H1 (cell line): ENCODE measurements around the gene GALK1. TPM values are rescaled to one million over a fixed set of nuclear protein-coding genes. Genes with fewer than 3 reads are reported as not detected.

Experiments
- CTCF ChIA-PET: fragments of 300-600 bp; sonication (Branson Sonifier 250); formaldehyde crosslinking; loops from one replicate; lab custom pipeline; 2021; ENCODE audit not compliant: partially characterized antibody; lab: Charles Lee
- POLR2A ChIA-PET: fragments of 300-600 bp; sonication (Branson Sonifier 250); formaldehyde crosslinking; loops from one replicate; lab custom pipeline; 2021; ENCODE audit warnings: inconsistent platforms; ENCODE audit not compliant: partially characterized antibody; lab: Charles Lee
- DNase-seq, 2 experiments: peaks; one replicate each; pipeline versions ENCODE4 v3.0.0 to v3.0.0-alpha.2; 2010 to 2022; ENCODE audit warnings: low spot score in 2 of 2, low read depth in 1 of 2, mixed read lengths in 1 of 2
- FAIRE-seq: peaks from 2 replicates; lab custom pipeline; 2011; peaks lifted over from hg19 to GRCh38; lab: Jason Lieb, UNC
- H2AFZ ChIP-seq: 2 replicates; pipeline ENCODE4 v1.8.1; 2012; ENCODE audit warnings: low read length, inconsistent platforms
- H2AK5ac ChIP-seq: 2 replicates; pipeline ENCODE4 v1.6.1; 2013; ENCODE audit warnings: low read depth, low read length
- H2BK120ac ChIP-seq: replicated peaks from 2 replicates; pipeline ENCODE3; 2013; ENCODE audit warnings: low read depth, low read length, inconsistent platforms
- H2BK12ac ChIP-seq: 2 replicates; pipeline ENCODE4 v1.6.1; 2013; ENCODE audit warnings: low read depth, low read length
- H2BK15ac ChIP-seq: 2 replicates; pipeline ENCODE4 v1.6.1; 2013; ENCODE audit warnings: low read length
- H2BK20ac ChIP-seq: 2 replicates; pipeline ENCODE4 v1.6.1; 2013; ENCODE audit warnings: low read length
- H2BK5ac ChIP-seq: 2 replicates; pipeline ENCODE4 v1.6.1; 2013; ENCODE audit warnings: low read depth, low read length
- H3K14ac ChIP-seq: 2 replicates; pipeline ENCODE4 v1.6.1; 2013; ENCODE audit warnings: inconsistent platforms; ENCODE audit not compliant: insufficient read length
- H3K18ac ChIP-seq: 2 replicates; pipeline ENCODE4 v1.6.1; 2013; ENCODE audit warnings: low read length; ENCODE audit errors: extremely low read depth
- H3K23ac ChIP-seq: 2 replicates; pipeline ENCODE4 v1.6.1; 2013; ENCODE audit warnings: inconsistent platforms; ENCODE audit not compliant: insufficient read length
- H3K23me2 ChIP-seq: 2 replicates; pipeline ENCODE4 v1.6.1; 2013; ENCODE audit warnings: low read depth, low read length
- H3K27ac ChIP-seq: 2 replicates; pipeline ENCODE4 v1.6.1; 2011; ENCODE audit warnings: low read depth, low read length, inconsistent platforms
- H3K27me3 ChIP-seq, 4 experiments: replicated peaks in 1 of 4; 1 replicate in 1 of 4; 2 replicates in 3 of 4; pipeline versions ENCODE4 v1.6.1 to v1.8.1; 2011 to 2013; ENCODE audit warnings: low read length in 3 of 4, mild to moderate bottlenecking in 3 of 4, inconsistent platforms in 2 of 4, mixed read lengths in 2 of 4, moderate library complexity in 1 of 4; ENCODE audit not compliant: control insufficient read depth in 3 of 4, insufficient read depth in 3 of 4; ENCODE audit errors: extremely low read depth in 1 of 4
- H3K36me3 ChIP-seq, 4 experiments: 2 replicates each; pipeline versions ENCODE4 v1.6.1 to v1.8.1; 2011 to 2013; ENCODE audit warnings: mild to moderate bottlenecking in 4 of 4, low read length in 3 of 4, moderate library complexity in 2 of 4, control low read depth in 1 of 4, inconsistent platforms in 1 of 4; ENCODE audit not compliant: insufficient read depth in 4 of 4, control insufficient read depth in 2 of 4
- H3K4ac ChIP-seq: replicated peaks from 2 replicates; pipeline ENCODE3; 2013; ENCODE audit warnings: low read length, low read depth, mixed read lengths, inconsistent platforms; ENCODE audit not compliant: insufficient read length
- H3K4me1 ChIP-seq, 4 experiments: replicated peaks in 1 of 4; 1 replicate in 1 of 4; 2 replicates in 3 of 4; pipeline versions ENCODE4 v1.6.1 to v1.8.1; 2011 to 2013; ENCODE audit warnings: low read length in 3 of 4, inconsistent platforms in 2 of 4, mixed read lengths in 1 of 4; ENCODE audit not compliant: insufficient read depth in 4 of 4, control insufficient read depth in 3 of 4
- H3K4me2 ChIP-seq, 2 experiments: 2 replicates each; pipeline versions ENCODE4 v1.6.1 to v1.8.1; 2011 to 2013; ENCODE audit warnings: low read depth in 2 of 2, low read length in 2 of 2, control low read depth in 1 of 2, inconsistent platforms in 1 of 2, mild to moderate bottlenecking in 1 of 2; ENCODE audit not compliant: insufficient read depth in 1 of 2
- H3K4me3 ChIP-seq, 4 experiments: fragments of 200-600, 300-600 bp in 1 of 4; sonication (generic), shearing (Covaris generic), sonication (Bioruptor Twin) in 1 of 4; 2 replicates each; pipeline versions ENCODE4 v1.5.1 to v1.8.1; 2011 to 2016; ENCODE audit warnings: low read length in 4 of 4, low read depth in 3 of 4, control low read depth in 2 of 4, inconsistent platforms in 2 of 4, mild to moderate bottlenecking in 2 of 4, mixed read lengths in 1 of 4, moderate library complexity in 1 of 4; ENCODE audit not compliant: insufficient read depth in 2 of 4; ENCODE audit errors: extremely low read depth in 1 of 4
- H3K56ac ChIP-seq: replicated peaks from 2 replicates; pipeline ENCODE3; 2013; ENCODE audit warnings: low read depth, mild to moderate bottlenecking, mixed read lengths, low read length, inconsistent platforms; ENCODE audit not compliant: insufficient read length
- H3K79me1 ChIP-seq: 2 replicates; pipeline ENCODE4 v1.6.1; 2013; ENCODE audit warnings: low read depth, low read length, control low read depth
- H3K79me2 ChIP-seq, 2 experiments: 2 replicates each; pipeline versions ENCODE4 v1.6.1 to v1.8.1; 2012 to 2013; ENCODE audit warnings: low read length in 2 of 2, mild to moderate bottlenecking in 2 of 2, inconsistent platforms in 1 of 2; ENCODE audit not compliant: insufficient read depth in 2 of 2, control insufficient read depth in 1 of 2
- H3K9ac ChIP-seq, 4 experiments: replicated peaks in 1 of 4; 1 replicate in 1 of 4; 2 replicates in 3 of 4; pipeline versions ENCODE4 v1.6.1 to v1.8.1; 2011 to 2013; ENCODE audit warnings: low read depth in 3 of 4, low read length in 3 of 4, control low read depth in 2 of 4, mild to moderate bottlenecking in 2 of 4, moderate library complexity in 2 of 4, inconsistent platforms in 1 of 4; ENCODE audit errors: extremely low read depth in 1 of 4
- H3K9me3 ChIP-seq, 2 experiments: 2 replicates each; pipeline versions ENCODE4 v1.6.1 to v1.8.1; 2012 to 2013; ENCODE audit warnings: mild to moderate bottlenecking in 2 of 2, moderate library complexity in 2 of 2, control low read depth in 1 of 2, inconsistent platforms in 1 of 2, low read depth in 1 of 2, low read length in 1 of 2, mixed read lengths in 1 of 2; ENCODE audit not compliant: insufficient read depth in 2 of 2
- H4K20me1 ChIP-seq, 2 experiments: replicated peaks in 1 of 2; 2 replicates each; pipeline versions ENCODE3 to v1.8.1; 2011 to 2013; ENCODE audit warnings: inconsistent platforms in 2 of 2, low read length in 2 of 2, mild to moderate bottlenecking in 1 of 2; ENCODE audit not compliant: insufficient read depth in 2 of 2, control insufficient read depth in 1 of 2
- H4K5ac ChIP-seq: 2 replicates; pipeline ENCODE4 v1.6.1; 2013; ENCODE audit warnings: low read length, low read depth, mixed read lengths, inconsistent platforms; ENCODE audit not compliant: insufficient read length
- H4K8ac ChIP-seq: 2 replicates; pipeline ENCODE4 v1.8.0; 2013; ENCODE audit warnings: mild to moderate bottlenecking, moderate library complexity, low read length, inconsistent platforms; ENCODE audit not compliant: insufficient read depth; ENCODE audit errors: extremely low read depth
- H4K91ac ChIP-seq: replicated peaks from 2 replicates; pipeline ENCODE3; 2013; ENCODE audit warnings: low read length, mixed read lengths, inconsistent platforms; ENCODE audit not compliant: insufficient read length
- BACH1 ChIP-seq: IDR thresholded peaks from 2 replicates; pipeline ENCODE4 v1.6.1; 2012; ENCODE audit warnings: low read length, improper control_type of control experiment
- BCL11A ChIP-seq, 2 experiments: IDR thresholded peaks; one replicate each; pipeline ENCODE4 v1.6.1; 2011; ENCODE audit warnings: low read depth in 2 of 2, low read length in 2 of 2, mild to moderate bottlenecking in 2 of 2
- CHD1 ChIP-seq: IDR thresholded peaks from 2 replicates; pipeline ENCODE4 v1.6.1; 2012; ENCODE audit warnings: low read depth, low read length, improper control_type of control experiment
- HDAC2 ChIP-seq, 2 experiments: fragments of 300-600 bp in 1 of 2; sonication (generic) in 1 of 2; IDR thresholded peaks; 2 replicates each; pipeline ENCODE4 v1.6.1; 2011 to 2012; ENCODE audit warnings: low read depth in 2 of 2, low read length in 2 of 2, mild to moderate bottlenecking in 2 of 2, moderate library complexity in 2 of 2, borderline replicate concordance in 1 of 2, inconsistent platforms in 1 of 2
- MAFK ChIP-seq: IDR thresholded peaks from 2 replicates; pipeline ENCODE4 v1.6.1; 2012; ENCODE audit warnings: low read depth, mild to moderate bottlenecking, improper control_type of control experiment, low read length
- NRF1 ChIP-seq: IDR thresholded peaks from 2 replicates; pipeline ENCODE4 v1.6.1; 2011; ENCODE audit warnings: mild to moderate bottlenecking, low read depth, low read length, improper control_type of control experiment
- RFX5 ChIP-seq: IDR thresholded peaks from 2 replicates; pipeline ENCODE4 v1.6.1; 2011; ENCODE audit warnings: low read depth, low read length, improper control_type of control experiment, borderline replicate concordance
- RNF2 ChIP-seq: fragments of 200-900, 300-1000 bp; sonication (generic); IDR thresholded peaks from 2 replicates; pipeline ENCODE4 v1.7.1; 2016; ENCODE audit warnings: borderline replicate concordance, low read depth, mild to moderate bottlenecking, antibody characterized with exemption, low read length; ENCODE audit not compliant: poor library complexity, severe bottlenecking; ENCODE audit errors: missing control alignments
- SIX5 ChIP-seq: IDR thresholded peaks from 2 replicates; pipeline ENCODE4 v1.6.1; 2011; ENCODE audit warnings: mild to moderate bottlenecking, low read depth, low read length
- SP4 ChIP-seq: IDR thresholded peaks from 2 replicates; pipeline ENCODE4 v1.6.1; 2012; ENCODE audit warnings: low read length, inconsistent platforms
- TAF1 ChIP-seq: IDR thresholded peaks from 2 replicates; pipeline ENCODE4 v1.6.1; 2011; ENCODE audit warnings: mild to moderate bottlenecking, low read depth, low read length
- TEAD4 ChIP-seq: IDR thresholded peaks from 2 replicates; pipeline ENCODE4 v1.6.1; 2012; ENCODE audit warnings: low read depth, low read length, inconsistent platforms, mixed read lengths
- YY1 ChIP-seq: IDR thresholded peaks from 2 replicates; pipeline ENCODE4 v1.6.1; 2011; ENCODE audit warnings: low read depth, mild to moderate bottlenecking, low read length
- ZNF274 ChIP-seq: IDR thresholded peaks from 2 replicates; pipeline ENCODE4 v1.7.0; 2012; ENCODE audit warnings: low read length, borderline replicate concordance; ENCODE audit errors: extremely low read depth
- WGBS, 2 experiments: shearing (Covaris generic) in 1 of 2; methylation state at CpG; one replicate each; pipeline versions ENCODE4 v1.1.6 to v1.1.7; 2013 to 2015; ENCODE audit warnings: low lambda C conversion rate in 2 of 2, mixed read lengths in 2 of 2, inconsistent platforms in 1 of 2, low coverage in 1 of 2, missing lambda C conversion rate in 1 of 2; ENCODE audit not compliant: insufficient replicate concordance in 2 of 2, insufficient coverage in 1 of 2, insufficient read length in 1 of 2; ENCODE audit errors: extremely low coverage in 1 of 2, missing lambda C conversion rate in 1 of 2; 5-methylcytosine and 5-hydroxymethylcytosine counted together
- polyA plus RNA-seq, 7 experiments: library from polyadenylated mRNA; depleted of rRNA in 3 of 7; stranded (reverse) in 5 of 7; unstranded in 2 of 7; fragments of >200 nt in 5 of 7; fragments of 200-250 nt in 2 of 7; gene quantifications; 1 replicate in 5 of 7; 2 replicates in 1 of 7; 4 replicates in 1 of 7; pipeline versions ENCODE4 v1.2.1 to v1.2.3, GENCODE V29; 2011 to 2013; ENCODE audit warnings: missing spikeins in 2 of 7, mixed read lengths in 2 of 7
- total RNA-seq: library from RNA; stranded (reverse); fragmentation: NEBNext Ultra II Directional; extraction: Animal tissue kit (Norgen Biotek cat#: 25700); gene quantifications from 2 replicates; pipeline ENCODE4 v1.2.1, GENCODE V29; 2021

The GALK1 gene
- total and polyA plus RNA-seq, 2 of the 8 experiments (the other 6 are each of a cell fraction or from before 2014, with no cell fraction given), result 34.1 to 47.9 TPM

DNA sequence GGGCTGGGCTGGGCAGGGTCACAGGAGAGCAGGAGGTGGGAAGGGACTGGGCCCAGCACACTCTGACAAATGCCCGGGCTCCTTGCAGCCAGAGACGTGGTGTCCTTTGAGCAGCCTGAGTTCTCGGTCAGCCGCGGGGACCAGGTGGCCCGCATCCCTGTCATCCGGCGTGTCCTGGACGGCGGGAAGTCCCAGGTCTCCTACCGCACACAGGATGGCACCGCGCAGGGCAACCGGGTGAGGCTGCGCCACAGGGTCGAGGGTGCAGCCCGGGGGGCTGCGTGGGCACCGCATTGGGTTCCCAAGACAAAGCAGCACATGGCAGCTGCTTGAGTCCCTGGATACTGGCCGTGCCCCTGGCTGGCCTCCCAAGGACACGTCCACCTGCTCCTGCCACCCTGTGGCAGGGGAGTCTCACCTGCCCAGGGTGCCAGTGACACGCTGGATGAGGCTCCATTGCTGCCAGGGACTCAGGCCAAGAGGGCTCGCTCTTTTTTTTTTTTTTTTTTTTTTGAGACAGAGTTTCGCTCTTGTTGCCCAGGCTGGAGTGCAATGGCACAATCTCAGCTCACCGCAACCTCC, 21.3 kb downstream of the GALK1 start:
- no peak overlapping the region for H2BK120ac ChIP-seq
- no peaks in the 10 kb centered on the region for H3K27me3 ChIP-seq
- H3K18ac ChIP-seq, result no peak overlapping the region
- no peaks in the 10 kb centered on the region for H3K4me1 ChIP-seq
- H4K20me1 ChIP-seq, result peaks cover 0 to 2% of the 10 kb centered on the region in 2 experiments
- FAIRE-seq (no peak), DNase-seq (no peak)
- H3K4me3 ChIP-seq, result no peak overlapping the region
- H3K79me1 ChIP-seq, result no peaks in the 10 kb centered on the region
- H2AK5ac ChIP-seq, result no peak overlapping the region; the same call in 1 of the 2 replicates
- no peak overlapping the region for H2BK12ac ChIP-seq
- WGBS, 2 experiments, result 92% methylated on average over 25 of the region's 25 CpGs; no CpG with 5 or more reads in 1 of the 2 experiments
- no peaks in the 10 kb centered on the region for H3K36me3 ChIP-seq
- H3K14ac ChIP-seq, result no peak overlapping the region
- H3K79me2 ChIP-seq, result no peaks in the 10 kb centered on the region
- ChIA-PET CTCF (interaction anchor here (0.6 to 12.3 kb wide), 12 partner anchors 11 to 144 kb away, joined by 3 to 312 read pairs (median 6); partner anchors contain the start of genes RECQL5, SAP30BP and SMIM5), POLR2A (interaction anchor here (1.7 kb wide), 1 partner anchor 10 kb away, joined by 3 read pairs; no protein-coding TSS in a partner anchor)
- H3K4me2 ChIP-seq, result no peak overlapping the region
- no peak overlapping the region; a peak in 2 of 7 replicates for H3K9ac ChIP-seq
- H3K23ac ChIP-seq, result no peak overlapping the region
- no peak overlapping the region; the same call in 1 of the 2 replicates for H4K8ac ChIP-seq
- H2BK5ac ChIP-seq, result no peak overlapping the region
- H3K4ac ChIP-seq, result no peak overlapping the region
- no peaks in the 10 kb centered on the region for H3K9me3 ChIP-seq
- H2AFZ ChIP-seq, result no peak overlapping the region
- H2BK20ac ChIP-seq, result no peak overlapping the region
- H3K56ac ChIP-seq, result no peak overlapping the region
- H3K23me2 ChIP-seq, result no peaks in the 10 kb centered on the region
- H4K5ac ChIP-seq, result no peak overlapping the region
- no peak overlapping the region for H2BK15ac ChIP-seq
- no peak overlapping the region for H4K91ac ChIP-seq
- H3K27ac ChIP-seq, result no peak overlapping the region
- no peak for TF ChIP-seq MAFK
- no peak for TF ChIP-seq TAF1
- no peak for TF ChIP-seq BCL11A (IDR thresholded peaks at IDR 0.05; ENCODE audit: low read depth in 2 of 2, low read length in 2 of 2)
- no peak for TF ChIP-seq SIX5
- no peak for TF ChIP-seq NRF1
- TF ChIP-seq SP4, result no peak
- TF ChIP-seq BACH1, result no peak
- TF ChIP-seq RFX5, result no peak
- TF ChIP-seq CHD1, result no peak
- no peak for TF ChIP-seq RNF2
- TF ChIP-seq ZNF274, result no peak
- TF ChIP-seq YY1, result no peak
- TF ChIP-seq TEAD4, result no peak
- TF ChIP-seq HDAC2 (IDR thresholded peaks at IDR 0.05; ENCODE audit: borderline replicate concordance in 1 of 2, low read depth in 2 of 2, low read length in 2 of 2), result no peak
